ENCODE data around the gene SLC35F3.

- no peak for TF ChIP-seq CTCF (conservative IDR thresholded peaks at IDR 0.05; ENCODE audit: low read length)
- no peak for TF ChIP-seq EZH2phosphoT487 (IDR thresholded peaks at IDR 0.05; ENCODE audit: borderline replicate concordance, low read depth, low read length)
These were observed 335.0 kb downstream of the SLC35F3 start for GRCh38 chr1:234239515-234239914.
